HEK293 (cell line): ENCODE measurements around the gene FHAD1.

Experiments used
- HOXD13 ChIP-seq: sonication (generic); formaldehyde crosslinking; IDR thresholded peaks from 2 replicates; pipeline ENCODE4 v1.8.0; 2022; ENCODE audit warnings: missing genetic modification reagents, borderline replicate concordance
- MZF1 ChIP-seq: fragments of 450-650 bp; formaldehyde crosslinking; IDR thresholded peaks from 2 replicates; pipeline ENCODE4 v1.5.1; 2017; ENCODE audit warnings: missing biosample characterization, missing genetic modification characterization, borderline replicate concordance
- RBAK ChIP-seq: fragments of 450-650 bp; formaldehyde crosslinking; IDR thresholded peaks from 2 replicates; pipeline ENCODE4 v1.5.1; 2016; ENCODE audit warnings: missing biosample characterization, missing genetic modification characterization
- REPIN1 ChIP-seq: fragments of 450-650 bp; formaldehyde crosslinking; IDR thresholded peaks from 2 replicates; pipeline ENCODE4 v1.5.1; 2017; ENCODE audit warnings: missing biosample characterization, missing genetic modification characterization, low read depth
- SCRT2 ChIP-seq: fragments of 450-650 bp; formaldehyde crosslinking; IDR thresholded peaks from 2 replicates; pipeline ENCODE4 v1.5.1; 2016; ENCODE audit warnings: missing biosample characterization, missing genetic modification characterization
- ZBTB21 ChIP-seq: fragments of 450-650 bp; formaldehyde crosslinking; IDR thresholded peaks from 2 replicates; pipeline ENCODE4 v1.5.1; 2017; ENCODE audit warnings: missing biosample characterization, missing genetic modification characterization
- ZNF138 ChIP-seq: fragments of 450-650 bp; formaldehyde crosslinking; IDR thresholded peaks from 2 replicates; pipeline ENCODE4 v1.5.1; 2016; ENCODE audit warnings: missing biosample characterization, missing genetic modification characterization, borderline replicate concordance
- ZNF2 ChIP-seq: fragments of 450-650 bp; formaldehyde crosslinking; IDR thresholded peaks from 2 replicates; pipeline ENCODE4 v1.5.1; 2016; ENCODE audit warnings: missing biosample characterization, missing genetic modification characterization
- ZNF23 ChIP-seq: fragments of 450-650 bp; formaldehyde crosslinking; IDR thresholded peaks from 2 replicates; pipeline ENCODE4 v1.5.1; 2016; ENCODE audit warnings: missing biosample characterization, missing genetic modification characterization, borderline replicate concordance
- ZNF239 ChIP-seq: fragments of 450-650 bp; formaldehyde crosslinking; IDR thresholded peaks from 2 replicates; pipeline ENCODE4 v1.5.1; 2016; ENCODE audit warnings: missing biosample characterization, missing genetic modification characterization
- ZNF561 ChIP-seq: fragments of 450-650 bp; IDR thresholded peaks from 2 replicates; pipeline ENCODE4 v1.5.1; 2018; ENCODE audit warnings: missing biosample characterization, missing genetic modification characterization, borderline replicate concordance
- TF ChIP-seq, protein P1 (sequence below): fragments of 450-650 bp; formaldehyde crosslinking; IDR thresholded peaks from 2 replicates; pipeline ENCODE4 v1.5.1; 2016; ENCODE audit warnings: missing biosample characterization, missing genetic modification characterization
- TF ChIP-seq, protein P2 (sequence below): fragments of 450-650 bp; formaldehyde crosslinking; IDR thresholded peaks from 2 replicates; pipeline ENCODE4 v1.5.1; 2016; ENCODE audit warnings: missing biosample characterization, missing genetic modification characterization
- TF ChIP-seq, protein P3 (sequence below): fragments of 450-650 bp; formaldehyde crosslinking; IDR thresholded peaks from 2 replicates; pipeline ENCODE4 v1.5.1; 2016; ENCODE audit warnings: missing biosample characterization, missing genetic modification characterization, low read depth

DNA sequence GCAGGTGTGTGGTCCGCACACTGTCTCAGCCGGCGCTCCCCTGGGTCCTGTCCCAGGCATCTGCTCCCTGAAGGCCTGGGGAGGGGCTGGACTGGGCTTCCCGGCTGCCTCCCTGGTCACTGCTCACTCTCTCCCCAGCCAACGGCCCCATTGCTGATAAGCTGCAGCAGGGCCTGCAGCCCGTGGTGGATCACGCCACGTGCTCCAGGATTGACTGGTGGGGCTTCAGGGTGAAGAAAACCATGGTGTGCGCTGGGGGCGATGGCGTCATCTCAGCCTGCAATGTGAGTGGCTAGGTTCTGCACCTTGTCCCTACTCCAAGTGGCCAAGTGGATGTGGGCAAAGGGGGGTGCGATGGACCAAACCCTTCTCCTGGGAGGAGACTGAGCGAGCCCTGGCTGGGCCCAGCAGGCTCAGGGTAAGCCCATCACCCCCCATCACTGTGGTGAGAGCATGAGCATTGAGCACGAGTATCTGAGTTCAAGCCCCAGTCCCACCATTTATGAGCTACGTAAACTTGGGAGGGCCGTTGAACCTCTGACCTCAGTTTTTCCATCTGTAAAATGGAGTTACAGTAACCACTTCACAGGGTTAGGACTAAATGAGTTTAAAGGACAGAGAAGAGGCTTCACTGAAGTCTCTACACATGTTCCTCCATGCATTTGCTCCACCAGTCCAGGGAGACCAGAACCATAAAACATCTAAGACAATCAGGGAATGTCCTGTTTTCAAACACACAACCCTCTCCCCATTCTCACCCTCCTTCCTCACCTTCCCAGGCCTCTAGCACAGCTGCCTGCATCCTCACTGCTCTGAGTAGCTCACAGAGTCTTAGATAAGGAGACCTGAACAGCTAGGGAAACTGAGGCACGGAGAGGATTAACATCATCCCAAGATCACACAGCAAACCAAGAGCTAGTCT, 197.7 kb downstream of the FHAD1 start:
- TF ChIP-seq, protein P1, sequence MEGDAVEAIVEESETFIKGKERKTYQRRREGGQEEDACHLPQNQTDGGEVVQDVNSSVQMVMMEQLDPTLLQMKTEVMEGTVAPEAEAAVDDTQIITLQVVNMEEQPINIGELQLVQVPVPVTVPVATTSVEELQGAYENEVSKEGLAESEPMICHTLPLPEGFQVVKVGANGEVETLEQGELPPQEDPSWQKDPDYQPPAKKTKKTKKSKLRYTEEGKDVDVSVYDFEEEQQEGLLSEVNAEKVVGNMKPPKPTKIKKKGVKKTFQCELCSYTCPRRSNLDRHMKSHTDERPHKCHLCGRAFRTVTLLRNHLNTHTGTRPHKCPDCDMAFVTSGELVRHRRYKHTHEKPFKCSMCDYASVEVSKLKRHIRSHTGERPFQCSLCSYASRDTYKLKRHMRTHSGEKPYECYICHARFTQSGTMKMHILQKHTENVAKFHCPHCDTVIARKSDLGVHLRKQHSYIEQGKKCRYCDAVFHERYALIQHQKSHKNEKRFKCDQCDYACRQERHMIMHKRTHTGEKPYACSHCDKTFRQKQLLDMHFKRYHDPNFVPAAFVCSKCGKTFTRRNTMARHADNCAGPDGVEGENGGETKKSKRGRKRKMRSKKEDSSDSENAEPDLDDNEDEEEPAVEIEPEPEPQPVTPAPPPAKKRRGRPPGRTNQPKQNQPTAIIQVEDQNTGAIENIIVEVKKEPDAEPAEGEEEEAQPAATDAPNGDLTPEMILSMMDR (tag by site-specific recombination), result no peak
- no peak for TF ChIP-seq ZNF138 (tag by site-specific recombination)
- TF ChIP-seq RBAK, result no peak
- no peak for TF ChIP-seq REPIN1 (tag by site-specific recombination)
- TF ChIP-seq ZNF561 (tag by site-specific recombination), result no peak
- no peak for TF ChIP-seq ZNF239 (tag by site-specific recombination)
- TF ChIP-seq ZBTB21 (tag by site-specific recombination), result no peak
- no peak for TF ChIP-seq ZNF23 (tag by site-specific recombination)
- TF ChIP-seq HOXD13 (CRISPR knock-in tag), result no peak
- TF ChIP-seq, protein P2, sequence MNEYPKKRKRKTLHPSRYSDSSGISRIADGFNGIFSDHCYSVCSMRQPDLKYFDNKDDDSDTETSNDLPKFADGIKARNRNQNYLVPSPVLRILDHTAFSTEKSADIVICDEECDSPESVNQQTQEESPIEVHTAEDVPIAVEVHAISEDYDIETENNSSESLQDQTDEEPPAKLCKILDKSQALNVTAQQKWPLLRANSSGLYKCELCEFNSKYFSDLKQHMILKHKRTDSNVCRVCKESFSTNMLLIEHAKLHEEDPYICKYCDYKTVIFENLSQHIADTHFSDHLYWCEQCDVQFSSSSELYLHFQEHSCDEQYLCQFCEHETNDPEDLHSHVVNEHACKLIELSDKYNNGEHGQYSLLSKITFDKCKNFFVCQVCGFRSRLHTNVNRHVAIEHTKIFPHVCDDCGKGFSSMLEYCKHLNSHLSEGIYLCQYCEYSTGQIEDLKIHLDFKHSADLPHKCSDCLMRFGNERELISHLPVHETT (tag by site-specific recombination), result no peak
- no peak for TF ChIP-seq SCRT2 (tag by site-specific recombination)
- no peak for TF ChIP-seq ZNF2 (tag by site-specific recombination)
- TF ChIP-seq, protein P3, sequence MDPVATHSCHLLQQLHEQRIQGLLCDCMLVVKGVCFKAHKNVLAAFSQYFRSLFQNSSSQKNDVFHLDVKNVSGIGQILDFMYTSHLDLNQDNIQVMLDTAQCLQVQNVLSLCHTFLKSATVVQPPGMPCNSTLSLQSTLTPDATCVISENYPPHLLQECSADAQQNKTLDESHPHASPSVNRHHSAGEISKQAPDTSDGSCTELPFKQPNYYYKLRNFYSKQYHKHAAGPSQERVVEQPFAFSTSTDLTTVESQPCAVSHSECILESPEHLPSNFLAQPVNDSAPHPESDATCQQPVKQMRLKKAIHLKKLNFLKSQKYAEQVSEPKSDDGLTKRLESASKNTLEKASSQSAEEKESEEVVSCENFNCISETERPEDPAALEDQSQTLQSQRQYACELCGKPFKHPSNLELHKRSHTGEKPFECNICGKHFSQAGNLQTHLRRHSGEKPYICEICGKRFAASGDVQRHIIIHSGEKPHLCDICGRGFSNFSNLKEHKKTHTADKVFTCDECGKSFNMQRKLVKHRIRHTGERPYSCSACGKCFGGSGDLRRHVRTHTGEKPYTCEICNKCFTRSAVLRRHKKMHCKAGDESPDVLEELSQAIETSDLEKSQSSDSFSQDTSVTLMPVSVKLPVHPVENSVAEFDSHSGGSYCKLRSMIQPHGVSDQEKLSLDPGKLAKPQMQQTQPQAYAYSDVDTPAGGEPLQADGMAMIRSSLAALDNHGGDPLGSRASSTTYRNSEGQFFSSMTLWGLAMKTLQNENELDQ (tag by site-specific recombination), result no peak
- TF ChIP-seq MZF1 (tag by site-specific recombination), result no peak
